HepG2 (cell line): ENCODE results near the gene ATF1. TPM values are rescaled to one million over a fixed set of nuclear protein-coding genes. Genes with fewer than 3 reads are reported as not detected.

Experiments used
- ATAC-seq: fragments of 200-7000 bp; cut with Tn5 transposase; 3 replicates; pipeline ENCODE4 v1.9.1; 2020; ENCODE audit warnings: mild to moderate bottlenecking, moderate library complexity
- BruUV-seq: library from RNA; stranded (reverse); fragments of 400-500 nt; replicated peaks from 2 replicates; lab custom pipeline; 2021; lab: Mats Ljungman, UMichigan
- CTCF ChIA-PET: fragments of 300-600 bp; formaldehyde crosslinking; extraction: SDS; loops from one replicate; lab custom pipeline; 2021; ENCODE audit warnings: low total read pairs, inconsistent platforms, low intra/inter-chr PET ratio; lab: Yijun Ruan, JAX
- POLR2A ChIA-PET: fragments of 350-600 bp; sonication (Branson Sonifier 250); formaldehyde crosslinking; loops from one replicate; lab custom pipeline; 2020; ENCODE audit warnings: antibody characterized with exemption, inconsistent platforms; lab: Yijun Ruan, JAX
- DNase-seq: peaks from one replicate; pipeline ENCODE4 v3.0.0-alpha.2; 2015; ENCODE audit warnings: low spot score
- FAIRE-seq: peaks from 3 replicates; lab custom pipeline; 2011; peaks lifted over from hg19 to GRCh38; lab: Jason Lieb, UNC
- H2AFZ ChIP-seq: one replicate; pipeline ENCODE4 v1.6.1; 2011; ENCODE audit warnings: low read length, inconsistent platforms
- H3K27ac ChIP-seq: fragments of 300-600 bp; 3 replicates; pipeline ENCODE4 v1.8.0; 2011; ENCODE audit warnings: mixed run types, mild to moderate bottlenecking, mixed read lengths, low read length, inconsistent platforms; ENCODE audit not compliant: insufficient read depth; ENCODE audit errors: extremely low read length
- H3K27me3 ChIP-seq, 2 experiments: fragments of 200-600 bp in 1 of 2; 2 replicates in 1 of 2; 3 replicates in 1 of 2; pipeline versions ENCODE4 v1.6.0 to v1.8.0; 2011; ENCODE audit warnings: low read length in 2 of 2, mild to moderate bottlenecking in 2 of 2, moderate library complexity in 2 of 2, inconsistent platforms in 1 of 2; ENCODE audit not compliant: insufficient read depth in 2 of 2, control insufficient read depth in 1 of 2
- H3K36me3 ChIP-seq, 2 experiments: fragments of 200-600 bp in 1 of 2; replicated peaks in 1 of 2; 2 replicates in 1 of 2; 3 replicates in 1 of 2; pipeline versions ENCODE4 v1.5.1 to v1.8.0; 2011; ENCODE audit warnings: low read length in 2 of 2, inconsistent platforms in 1 of 2; ENCODE audit not compliant: insufficient read depth in 2 of 2, control insufficient read depth in 1 of 2
- H3K4me1 ChIP-seq: 2 replicates; pipeline ENCODE4 v1.5.1; 2012; ENCODE audit warnings: low read length, inconsistent platforms; ENCODE audit not compliant: insufficient read depth
- H3K4me2 ChIP-seq: 2 replicates; pipeline ENCODE4 v1.6.0; 2011; ENCODE audit warnings: low read depth, low read length, inconsistent platforms
- H3K4me3 ChIP-seq, 3 experiments: fragments of 200-600 bp in 1 of 3; sonication (generic), shearing (Covaris generic) in 1 of 3; replicated peaks in 1 of 3; 2 replicates each; pipeline ENCODE4 v1.5.1; 2011 to 2016; ENCODE audit warnings: low read length in 3 of 3, inconsistent platforms in 2 of 3, low read depth in 2 of 3, mild to moderate bottlenecking in 2 of 3, control low read depth in 1 of 3, mixed read lengths in 1 of 3; ENCODE audit not compliant: insufficient read depth in 1 of 3
- H3K79me2 ChIP-seq: one replicate; pipeline ENCODE4 v1.6.1; 2011; ENCODE audit warnings: low read length, inconsistent platforms; ENCODE audit not compliant: insufficient read depth
- H3K9ac ChIP-seq: 2 replicates; pipeline ENCODE4 v1.6.0; 2011; ENCODE audit warnings: mild to moderate bottlenecking, low read depth, low read length, inconsistent platforms; ENCODE audit not compliant: insufficient read depth
- H3K9me3 ChIP-seq: 2 replicates; pipeline ENCODE4 v1.5.1; 2012; ENCODE audit warnings: mild to moderate bottlenecking, low read length
- H4K20me1 ChIP-seq: 2 replicates; pipeline ENCODE4 v1.6.0; 2011; ENCODE audit warnings: inconsistent platforms, mild to moderate bottlenecking, low read length, moderate library complexity; ENCODE audit not compliant: insufficient read depth
- KMT2A ChIP-seq: sonication (generic); formaldehyde crosslinking; IDR thresholded peaks from 2 replicates; pipeline ENCODE4 v1.4.0; 2020; ENCODE audit warnings: missing genetic modification reagents
- NFATC3 ChIP-seq: sonication (generic); formaldehyde crosslinking; IDR thresholded peaks from 2 replicates; pipeline ENCODE4 v1.5.1; 2020; ENCODE audit warnings: mild to moderate bottlenecking, missing genetic modification reagents
- NFIB ChIP-seq: sonication (generic); formaldehyde crosslinking; IDR thresholded peaks from 2 replicates; pipeline ENCODE4 v1.9.0; 2021; ENCODE audit warnings: missing genetic modification reagents, mild to moderate bottlenecking, borderline replicate concordance
- THYN1 ChIP-seq: sonication (generic); formaldehyde crosslinking; IDR thresholded peaks from 2 replicates; pipeline ENCODE4 v1.8.1; 2023; ENCODE audit warnings: low read depth, mild to moderate bottlenecking, moderate library complexity, missing genetic modification reagents, borderline replicate concordance
- ZNF335 ChIP-seq: sonication (generic); formaldehyde crosslinking; IDR thresholded peaks from 2 replicates; pipeline ENCODE4 v1.4.0; 2020; ENCODE audit warnings: missing genetic modification reagents
- ZNF674 ChIP-seq: sonication (generic); formaldehyde crosslinking; IDR thresholded peaks from 2 replicates; pipeline ENCODE4 v1.5.0; 2020; ENCODE audit warnings: low read depth, mild to moderate bottlenecking, missing genetic modification reagents
- WGBS: methylation state at CpG from one replicate; pipeline ENCODE4 v1.1.6; 2017; ENCODE audit warnings: low lambda C conversion rate; 5-methylcytosine and 5-hydroxymethylcytosine counted together
- in situ Hi-C: cut with HindIII; loops from 2 replicates; pipeline ENCODE4 v1.10.0; 2017; ENCODE audit warnings: low pct_unique_long_range_greater_than_20kb; ENCODE audit not compliant: extremely low pct_ligation_motif_present
- intact Hi-C: fragments of 100-400 bp; cut with micrococcal nuclease; formaldehyde crosslinking; loops from one replicate; pipeline ENCODE4 v1.10.0; 2022; ENCODE audit not compliant: unreplicated experiment
- polyA plus RNA-seq, 8 experiments: library from polyadenylated mRNA; depleted of rRNA in 3 of 8; stranded (reverse) in 7 of 8; unstranded in 1 of 8; fragments of >200 nt; fragmentation: Illumina TruSeq in 4 of 8; extraction: Trizol in 4 of 8; gene quantifications; 2 replicates each; pipeline versions ENCODE4 v1.2.1 to v1.2.3, GENCODE V29; 2011 to 2016; ENCODE audit warnings: low read depth in 4 of 8, missing spikeins in 1 of 8, mixed read lengths in 1 of 8; ENCODE audit not compliant: insufficient read depth in 1 of 8
- total RNA-seq, 5 experiments: library from RNA; depleted of rRNA; stranded (reverse); fragments of >200 nt; fragmentation: Illumina TruSeq; extraction: Trizol; gene quantifications; 2 replicates each; pipeline ENCODE4 v1.2.3, GENCODE V29; 2016; ENCODE audit warnings: low read depth in 1 of 5
- TF ChIP-seq, protein P1 (sequence below), 2 experiments: fragments of 450-650 bp in 1 of 2; sonication (generic) in 1 of 2; formaldehyde crosslinking; IDR thresholded peaks; 2 replicates each; pipeline versions ENCODE4 v1.5.0 to v1.8.0; 2020 to 2022; ENCODE audit warnings: mild to moderate bottlenecking in 1 of 2, missing genetic modification reagents in 1 of 2
- TF ChIP-seq, protein P2 (sequence below): sonication (generic); IDR thresholded peaks from 2 replicates; pipeline ENCODE4 v1.6.1; 2016; ENCODE audit warnings: low read depth, borderline replicate concordance
- TF ChIP-seq, protein P3 (sequence below): sonication (generic); formaldehyde crosslinking; conservative IDR thresholded peaks from 2 replicates; pipeline ENCODE4 v1.4.0; 2020; ENCODE audit warnings: mild to moderate bottlenecking, missing genetic modification reagents, moderate library complexity
- TF ChIP-seq, protein P4 (sequence below): sonication (generic); formaldehyde crosslinking; IDR thresholded peaks from 2 replicates; pipeline ENCODE4 v1.4.0; 2020; ENCODE audit warnings: mild to moderate bottlenecking, missing genetic modification reagents
- TF ChIP-seq, protein P5 (sequence below): IDR thresholded peaks from 2 replicates; pipeline ENCODE4 v1.6.1; 2016
- TF ChIP-seq, protein P6 (sequence below): fragments of 450-650 bp; IDR thresholded peaks from 2 replicates; pipeline ENCODE4 v1.6.1; 2016
- TF ChIP-seq, protein P7 (sequence below): sonication (generic); formaldehyde crosslinking; IDR thresholded peaks from 2 replicates; pipeline ENCODE4 v1.4.0; 2020; ENCODE audit warnings: missing genetic modification reagents

Gene ATF1
- total and polyA plus RNA-seq, 2 of the 13 experiments (the other 11 are each of a cell fraction or from before 2014, with no cell fraction given) = 29.3 to 52.0 TPM

DNA sequence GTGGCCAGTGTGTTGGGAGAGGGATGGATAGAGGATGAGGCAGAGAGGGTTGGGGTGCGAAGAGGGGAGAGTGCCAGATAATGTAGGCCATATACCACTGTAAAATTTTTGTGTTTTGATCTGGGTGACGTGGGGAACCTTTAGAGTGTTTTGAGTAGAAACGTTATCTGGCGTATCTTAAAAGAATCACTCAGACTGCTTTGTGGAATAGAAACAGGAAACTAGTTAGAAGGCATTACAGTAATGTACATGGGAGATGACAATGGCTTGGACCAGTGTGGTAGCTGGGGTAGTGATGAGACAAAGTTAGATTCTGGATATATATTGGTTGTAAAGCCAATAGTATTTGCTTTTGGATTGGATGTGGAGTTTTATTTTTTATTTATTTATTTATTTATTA, 20.6 kb downstream of the ATF1 start:
- no peak for ATAC-seq
- no peak overlapping the region for H3K27ac ChIP-seq
- H3K4me1 ChIP-seq = peaks cover 42% of the 10 kb centered on the region
- no peak for FAIRE-seq
- no peak overlapping the region for H3K9ac ChIP-seq
- intact Hi-C loops (no loop called here), in situ Hi-C loops (no loop called here)
- ChIA-PET POLR2A (no interaction called here), CTCF (no interaction called here)
- 97% methylated on average over 4 of the region's 4 CpGs for WGBS
- no peaks in the 10 kb centered on the region for H3K27me3 ChIP-seq
- H3K4me3 ChIP-seq = no peak overlapping the region
- no peak overlapping the region for H3K4me2 ChIP-seq
- peaks cover 2 to 4% of the 10 kb centered on the region in 2 experiments; a peak in 3 of 5 replicates for H3K36me3 ChIP-seq
- no peak for DNase-seq
- no peak overlapping the region for H2AFZ ChIP-seq
- no TSS peak for BruUV-seq
- no peaks in the 10 kb centered on the region for H3K9me3 ChIP-seq
- peaks cover 10% of the 10 kb centered on the region for H3K79me2 ChIP-seq
- H4K20me1 ChIP-seq = no peaks in the 10 kb centered on the region
- TF ChIP-seq, protein P1, sequence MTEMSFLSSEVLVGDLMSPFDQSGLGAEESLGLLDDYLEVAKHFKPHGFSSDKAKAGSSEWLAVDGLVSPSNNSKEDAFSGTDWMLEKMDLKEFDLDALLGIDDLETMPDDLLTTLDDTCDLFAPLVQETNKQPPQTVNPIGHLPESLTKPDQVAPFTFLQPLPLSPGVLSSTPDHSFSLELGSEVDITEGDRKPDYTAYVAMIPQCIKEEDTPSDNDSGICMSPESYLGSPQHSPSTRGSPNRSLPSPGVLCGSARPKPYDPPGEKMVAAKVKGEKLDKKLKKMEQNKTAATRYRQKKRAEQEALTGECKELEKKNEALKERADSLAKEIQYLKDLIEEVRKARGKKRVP (CRISPR knock-in tag; IDR thresholded peaks at IDR 0.05) = no peak
- no peak for TF ChIP-seq ZNF335 (CRISPR knock-in tag)
- TF ChIP-seq, protein P2, sequence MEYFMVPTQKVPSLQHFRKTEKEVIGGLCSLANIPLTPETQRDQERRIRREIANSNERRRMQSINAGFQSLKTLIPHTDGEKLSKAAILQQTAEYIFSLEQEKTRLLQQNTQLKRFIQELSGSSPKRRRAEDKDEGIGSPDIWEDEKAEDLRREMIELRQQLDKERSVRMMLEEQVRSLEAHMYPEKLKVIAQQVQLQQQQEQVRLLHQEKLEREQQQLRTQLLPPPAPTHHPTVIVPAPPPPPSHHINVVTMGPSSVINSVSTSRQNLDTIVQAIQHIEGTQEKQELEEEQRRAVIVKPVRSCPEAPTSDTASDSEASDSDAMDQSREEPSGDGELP = no peak
- TF ChIP-seq THYN1 = no peak
- no peak for TF ChIP-seq NFATC3 (CRISPR knock-in tag)
- TF ChIP-seq ZNF674 (CRISPR knock-in tag) = no peak
- TF ChIP-seq, protein P3, sequence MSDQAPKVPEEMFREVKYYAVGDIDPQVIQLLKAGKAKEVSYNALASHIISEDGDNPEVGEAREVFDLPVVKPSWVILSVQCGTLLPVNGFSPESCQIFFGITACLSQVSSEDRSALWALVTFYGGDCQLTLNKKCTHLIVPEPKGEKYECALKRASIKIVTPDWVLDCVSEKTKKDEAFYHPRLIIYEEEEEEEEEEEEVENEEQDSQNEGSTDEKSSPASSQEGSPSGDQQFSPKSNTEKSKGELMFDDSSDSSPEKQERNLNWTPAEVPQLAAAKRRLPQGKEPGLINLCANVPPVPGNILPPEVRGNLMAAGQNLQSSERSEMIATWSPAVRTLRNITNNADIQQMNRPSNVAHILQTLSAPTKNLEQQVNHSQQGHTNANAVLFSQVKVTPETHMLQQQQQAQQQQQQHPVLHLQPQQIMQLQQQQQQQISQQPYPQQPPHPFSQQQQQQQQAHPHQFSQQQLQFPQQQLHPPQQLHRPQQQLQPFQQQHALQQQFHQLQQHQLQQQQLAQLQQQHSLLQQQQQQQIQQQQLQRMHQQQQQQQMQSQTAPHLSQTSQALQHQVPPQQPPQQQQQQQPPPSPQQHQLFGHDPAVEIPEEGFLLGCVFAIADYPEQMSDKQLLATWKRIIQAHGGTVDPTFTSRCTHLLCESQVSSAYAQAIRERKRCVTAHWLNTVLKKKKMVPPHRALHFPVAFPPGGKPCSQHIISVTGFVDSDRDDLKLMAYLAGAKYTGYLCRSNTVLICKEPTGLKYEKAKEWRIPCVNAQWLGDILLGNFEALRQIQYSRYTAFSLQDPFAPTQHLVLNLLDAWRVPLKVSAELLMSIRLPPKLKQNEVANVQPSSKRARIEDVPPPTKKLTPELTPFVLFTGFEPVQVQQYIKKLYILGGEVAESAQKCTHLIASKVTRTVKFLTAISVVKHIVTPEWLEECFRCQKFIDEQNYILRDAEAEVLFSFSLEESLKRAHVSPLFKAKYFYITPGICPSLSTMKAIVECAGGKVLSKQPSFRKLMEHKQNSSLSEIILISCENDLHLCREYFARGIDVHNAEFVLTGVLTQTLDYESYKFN (CRISPR knock-in tag) = no peak
- TF ChIP-seq, protein P4, sequence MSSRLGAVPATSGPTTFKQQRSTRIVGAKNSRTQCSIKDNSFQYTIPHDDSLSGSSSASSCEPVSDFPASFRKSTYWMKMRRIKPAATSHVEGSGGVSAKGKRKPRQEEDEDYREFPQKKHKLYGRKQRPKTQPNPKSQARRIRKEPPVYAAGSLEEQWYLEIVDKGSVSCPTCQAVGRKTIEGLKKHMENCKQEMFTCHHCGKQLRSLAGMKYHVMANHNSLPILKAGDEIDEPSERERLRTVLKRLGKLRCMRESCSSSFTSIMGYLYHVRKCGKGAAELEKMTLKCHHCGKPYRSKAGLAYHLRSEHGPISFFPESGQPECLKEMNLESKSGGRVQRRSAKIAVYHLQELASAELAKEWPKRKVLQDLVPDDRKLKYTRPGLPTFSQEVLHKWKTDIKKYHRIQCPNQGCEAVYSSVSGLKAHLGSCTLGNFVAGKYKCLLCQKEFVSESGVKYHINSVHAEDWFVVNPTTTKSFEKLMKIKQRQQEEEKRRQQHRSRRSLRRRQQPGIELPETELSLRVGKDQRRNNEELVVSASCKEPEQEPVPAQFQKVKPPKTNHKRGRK (CRISPR knock-in tag) = no peak
- TF ChIP-seq, protein P5, sequence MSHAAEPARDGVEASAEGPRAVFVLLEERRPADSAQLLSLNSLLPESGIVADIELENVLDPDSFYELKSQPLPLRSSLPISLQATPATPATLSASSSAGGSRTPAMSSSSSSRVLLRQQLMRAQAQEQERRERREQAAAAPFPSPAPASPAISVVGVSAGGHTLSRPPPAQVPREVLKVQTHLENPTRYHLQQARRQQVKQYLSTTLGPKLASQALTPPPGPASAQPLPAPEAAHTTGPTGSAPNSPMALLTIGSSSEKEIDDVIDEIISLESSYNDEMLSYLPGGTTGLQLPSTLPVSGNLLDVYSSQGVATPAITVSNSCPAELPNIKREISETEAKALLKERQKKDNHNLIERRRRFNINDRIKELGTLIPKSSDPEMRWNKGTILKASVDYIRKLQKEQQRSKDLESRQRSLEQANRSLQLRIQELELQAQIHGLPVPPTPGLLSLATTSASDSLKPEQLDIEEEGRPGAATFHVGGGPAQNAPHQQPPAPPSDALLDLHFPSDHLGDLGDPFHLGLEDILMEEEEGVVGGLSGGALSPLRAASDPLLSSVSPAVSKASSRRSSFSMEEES (CRISPR knock-in tag) = no peak
- no peak for TF ChIP-seq NFIB (CRISPR knock-in tag)
- TF ChIP-seq, protein P6, sequence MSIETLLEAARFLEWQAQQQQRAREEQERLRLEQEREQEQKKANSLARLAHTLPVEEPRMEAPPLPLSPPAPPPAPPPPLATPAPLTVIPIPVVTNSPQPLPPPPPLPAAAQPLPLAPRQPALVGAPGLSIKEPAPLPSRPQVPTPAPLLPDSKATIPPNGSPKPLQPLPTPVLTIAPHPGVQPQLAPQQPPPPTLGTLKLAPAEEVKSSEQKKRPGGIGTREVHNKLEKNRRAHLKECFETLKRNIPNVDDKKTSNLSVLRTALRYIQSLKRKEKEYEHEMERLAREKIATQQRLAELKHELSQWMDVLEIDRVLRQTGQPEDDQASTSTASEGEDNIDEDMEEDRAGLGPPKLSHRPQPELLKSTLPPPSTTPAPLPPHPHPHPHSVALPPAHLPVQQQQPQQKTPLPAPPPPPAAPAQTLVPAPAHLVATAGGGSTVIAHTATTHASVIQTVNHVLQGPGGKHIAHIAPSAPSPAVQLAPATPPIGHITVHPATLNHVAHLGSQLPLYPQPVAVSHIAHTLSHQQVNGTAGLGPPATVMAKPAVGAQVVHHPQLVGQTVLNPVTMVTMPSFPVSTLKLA = no peak
- TF ChIP-seq, protein P7, sequence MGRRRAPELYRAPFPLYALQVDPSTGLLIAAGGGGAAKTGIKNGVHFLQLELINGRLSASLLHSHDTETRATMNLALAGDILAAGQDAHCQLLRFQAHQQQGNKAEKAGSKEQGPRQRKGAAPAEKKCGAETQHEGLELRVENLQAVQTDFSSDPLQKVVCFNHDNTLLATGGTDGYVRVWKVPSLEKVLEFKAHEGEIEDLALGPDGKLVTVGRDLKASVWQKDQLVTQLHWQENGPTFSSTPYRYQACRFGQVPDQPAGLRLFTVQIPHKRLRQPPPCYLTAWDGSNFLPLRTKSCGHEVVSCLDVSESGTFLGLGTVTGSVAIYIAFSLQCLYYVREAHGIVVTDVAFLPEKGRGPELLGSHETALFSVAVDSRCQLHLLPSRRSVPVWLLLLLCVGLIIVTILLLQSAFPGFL (CRISPR knock-in tag) = no peak
- no peak for TF ChIP-seq KMT2A (CRISPR knock-in tag)
